Measurements from ENCODE around the gene KCNIP4.

KCNIP4 gene

GRCh38 chr4:21677173-21677572 is 271.4 kb downstream of the KCNIP4 start:
- no peak overlapping the region for H3K27ac ChIP-seq
- ChIA-PET POLR2A (ENCODE audit: low non-redundant PET) (no interaction called here), CTCF (no interaction called here)
- no peak for TF ChIP-seq CTCF (conservative IDR thresholded peaks at IDR 0.05; ENCODE audit: low read depth)
- DNase-seq (ENCODE audit: low spot score), result no peak

GRCh38 chr4:21664355-21664754 is 284.2 kb downstream of the KCNIP4 start:
- ChIA-PET CTCF (no interaction called here), POLR2A (ENCODE audit: low non-redundant PET) (no interaction called here)
- no peak for TF ChIP-seq CTCF (conservative IDR thresholded peaks at IDR 0.05; ENCODE audit: low read depth)
- DNase-seq (ENCODE audit: low spot score), result no peak
- H3K27ac ChIP-seq, result no peak overlapping the region

- no peak overlapping the region for H3K27ac ChIP-seq
- ChIA-PET CTCF (no interaction called here), POLR2A (ENCODE audit: low non-redundant PET) (no interaction called here)
- no peak for TF ChIP-seq CTCF (conservative IDR thresholded peaks at IDR 0.05; ENCODE audit: low read depth)
- peak; percentile 67 for DNase-seq (ENCODE audit: low spot score)
Observed at GRCh38 chr4:21656832-21657231, 291.7 kb downstream of the KCNIP4 start.

- no peak for TF ChIP-seq CTCF (conservative IDR thresholded peaks at IDR 0.05; ENCODE audit: low read depth)
- ChIA-PET POLR2A (ENCODE audit: low non-redundant PET) (no interaction called here), CTCF (no interaction called here)
- no peak for DNase-seq (ENCODE audit: low spot score)
- H3K27ac ChIP-seq, result no peak overlapping the region
Observed at GRCh38 chr4:21655031-21655430, 293.5 kb downstream of the KCNIP4 start.

GRCh38 chr4:21652508-21653231 is 295.9 kb downstream of the KCNIP4 start:
- H3K27ac ChIP-seq, result no peak overlapping the region
- ChIA-PET CTCF (no interaction called here), POLR2A (ENCODE audit: low non-redundant PET) (no interaction called here)
- TF ChIP-seq CTCF (conservative IDR thresholded peaks at IDR 0.05; ENCODE audit: low read depth), result no peak
- DNase-seq (ENCODE audit: low spot score), result no peak

GRCh38 chr4:21649391-21650090 is 299.0 kb downstream of the KCNIP4 start:
- no peak for DNase-seq (ENCODE audit: low spot score)
- H3K27ac ChIP-seq, result no peak overlapping the region
- no peak for TF ChIP-seq CTCF (conservative IDR thresholded peaks at IDR 0.05; ENCODE audit: low read depth)
- CTCF ChIA-PET, result no interaction called here
- POLR2A ChIA-PET (ENCODE audit: low non-redundant PET), result no interaction called here
